Central memory CD4-positive, alpha-beta T cell (primary cell): ENCODE results near the gene RHBDL2.
"Not testable (repeated sequence)": the region's sequence is repeated elsewhere in the genome, so short reads cannot be mapped to it uniquely, and the experiment has no call there.

Experiments used
- DNase-seq: peaks from one replicate; pipeline ENCODE4 v3.0.0; 2022

The RHBDL2 gene

DNA sequence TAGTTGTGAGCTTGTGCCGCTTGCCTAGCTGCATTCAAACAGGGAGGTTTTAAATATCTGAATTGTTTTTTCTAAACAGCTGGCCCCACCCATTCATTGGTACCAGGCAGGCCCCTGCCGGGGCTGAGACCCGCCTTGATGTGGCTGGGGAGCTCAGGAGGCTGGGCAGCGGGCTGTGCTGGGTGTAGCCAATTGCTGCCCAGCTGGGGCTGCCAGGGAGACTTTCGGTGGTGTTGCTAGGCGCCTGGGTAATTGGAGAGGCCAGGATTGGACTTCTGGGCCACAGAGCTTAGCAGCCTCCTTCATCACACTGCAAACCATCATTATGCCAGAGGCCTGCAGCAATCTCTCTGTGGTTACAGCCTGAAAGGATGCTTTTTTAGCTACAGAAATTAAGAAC, 12.2 kb downstream of the RHBDL2 start:
- no peak for DNase-seq

DNA sequence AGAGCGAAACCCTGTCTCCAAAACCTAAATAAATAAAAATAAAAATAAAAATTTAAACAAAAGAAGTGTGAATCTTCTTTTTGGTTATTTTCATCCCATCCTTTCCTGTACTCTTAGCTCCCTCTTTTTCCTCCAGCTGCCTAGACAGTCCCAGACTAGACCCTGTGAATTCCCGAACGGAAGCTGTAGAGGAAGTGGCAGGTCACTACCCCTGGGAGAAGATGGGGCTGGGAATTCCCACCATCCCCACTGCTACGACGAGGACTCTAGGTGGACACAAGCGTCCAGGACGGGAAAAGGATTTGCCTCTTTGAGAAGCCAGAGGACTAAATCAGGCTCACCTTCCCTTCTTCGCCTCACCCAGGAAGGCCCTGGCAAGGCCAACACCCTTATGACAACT, 12.6 kb downstream of the RHBDL2 start:
- DNase-seq: no peak

DNA sequence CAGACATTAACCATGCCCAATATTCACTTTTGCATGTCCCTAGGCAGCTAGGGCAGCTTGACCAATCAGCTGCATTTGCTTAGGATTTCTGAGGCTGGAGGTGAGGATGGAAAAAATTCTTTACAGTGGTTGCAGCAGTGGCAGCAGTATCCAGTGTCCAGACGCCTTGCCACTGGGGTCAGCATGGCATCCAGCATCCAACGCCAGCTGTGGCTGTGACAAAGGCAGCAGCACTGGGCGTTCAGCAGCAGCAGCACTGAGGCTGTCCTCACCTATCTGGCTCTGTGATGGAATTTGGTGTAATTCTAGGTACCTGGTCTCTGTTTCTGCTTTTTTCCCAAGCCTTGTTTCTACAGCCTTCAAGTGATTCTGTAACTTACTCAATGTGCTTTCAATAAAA, 15.5 kb downstream of the RHBDL2 start:
- no peak for DNase-seq

GRCh38 chr1:38925391-38925790, 16.2 kb downstream of the RHBDL2 start:
- no peak for DNase-seq

DNA sequence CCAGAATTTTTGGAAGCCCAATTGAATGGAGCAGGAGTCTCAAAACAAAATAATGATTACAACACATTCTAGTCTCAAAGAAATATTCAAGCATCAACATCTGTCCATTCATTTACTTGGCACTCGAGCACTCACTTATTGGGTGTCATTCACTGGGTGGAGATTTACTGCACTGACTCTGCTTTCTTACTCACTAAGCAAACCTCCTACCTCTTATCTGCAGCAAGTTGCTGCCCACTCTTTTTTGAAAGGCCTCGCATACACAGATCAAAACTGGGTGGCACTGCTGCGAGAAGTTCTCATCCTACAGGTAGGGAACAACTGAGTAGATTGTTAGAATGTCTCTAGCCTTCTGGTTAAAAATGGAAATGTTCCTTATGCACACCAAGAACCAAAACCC, 18.0 kb downstream of the RHBDL2 start:
- no peak for DNase-seq

DNA sequence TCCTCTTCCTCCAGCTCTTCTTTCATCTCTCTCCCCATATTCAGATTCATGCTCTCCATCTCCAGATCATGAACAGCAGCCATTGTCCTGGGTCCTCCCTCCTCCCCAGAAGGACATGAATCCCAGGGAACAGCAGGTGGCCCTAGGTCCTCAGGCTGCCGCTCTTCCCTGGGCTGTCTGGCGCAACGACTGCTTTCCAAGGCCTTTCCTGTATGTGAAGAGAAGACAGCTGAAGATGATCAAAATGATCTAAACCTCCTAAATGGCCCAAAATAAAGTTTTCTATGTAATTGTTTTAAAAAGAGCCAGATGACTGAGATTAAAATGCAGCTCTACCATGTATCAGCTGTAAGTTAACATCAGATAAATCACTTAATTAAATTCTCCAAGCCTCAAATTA, 22.5 kb downstream of the RHBDL2 start:
- no peak for DNase-seq

GRCh38 chr1:38918568-38918967, 23.1 kb downstream of the RHBDL2 start:
- no peak for DNase-seq

- no peak for DNase-seq
These were observed 23.9 kb downstream of the RHBDL2 start for GRCh38 chr1:38917772-38918171.

GRCh38 chr1:38917337-38917736, 24.3 kb downstream of the RHBDL2 start:
- no peak for DNase-seq

- DNase-seq: no peak
These were observed 26.2 kb downstream of the RHBDL2 start for GRCh38 chr1:38915352-38915948.

GRCh38 chr1:38914908-38915307, 26.7 kb downstream of the RHBDL2 start:
- not testable (repeated sequence) for DNase-seq

DNA sequence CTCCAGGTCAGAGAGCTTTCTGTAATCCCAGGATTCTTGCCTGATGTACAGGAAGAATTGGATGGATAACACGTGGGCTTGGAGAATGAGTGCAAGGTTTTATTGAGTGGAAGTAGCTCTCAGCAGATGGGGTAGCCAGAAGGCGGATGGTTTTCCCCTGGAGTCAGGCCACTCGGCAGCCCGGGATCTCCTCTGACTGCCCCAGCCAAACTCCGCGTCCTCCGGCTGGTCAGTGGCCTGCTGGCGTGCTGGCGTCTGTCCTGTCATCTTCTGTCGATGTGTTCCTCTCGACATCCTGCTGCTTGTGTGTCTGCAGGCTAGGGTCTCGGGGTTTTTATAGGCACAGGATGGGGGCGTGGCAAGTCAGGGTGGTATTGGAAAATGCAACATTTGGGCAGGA, 32.8 kb downstream of the RHBDL2 start:
- no peak for DNase-seq

GRCh38 chr1:38905985-38906384, 35.6 kb downstream of the RHBDL2 start:
- DNase-seq: no peak

DNA sequence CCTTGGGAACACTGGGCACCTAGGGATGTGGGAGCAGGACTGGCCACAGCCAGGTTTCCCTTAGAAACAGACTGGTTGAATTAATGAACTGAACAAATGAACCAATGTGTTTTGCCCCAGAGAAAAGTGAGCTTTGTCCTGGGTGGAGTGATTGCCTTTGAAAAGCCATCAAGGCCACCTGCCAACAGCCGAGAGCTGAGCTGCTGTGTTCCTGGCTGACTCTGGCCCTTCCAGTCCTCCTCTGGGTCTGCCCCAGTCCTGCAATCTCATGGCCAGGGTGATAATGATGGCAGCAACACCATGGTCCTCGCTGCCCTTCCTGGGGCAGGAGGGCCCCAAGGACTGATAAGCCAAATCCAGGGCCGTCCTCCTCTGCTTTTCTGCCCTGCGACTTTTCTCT, 42.1 kb downstream of the RHBDL2 start:
- DNase-seq: no peak

DNA sequence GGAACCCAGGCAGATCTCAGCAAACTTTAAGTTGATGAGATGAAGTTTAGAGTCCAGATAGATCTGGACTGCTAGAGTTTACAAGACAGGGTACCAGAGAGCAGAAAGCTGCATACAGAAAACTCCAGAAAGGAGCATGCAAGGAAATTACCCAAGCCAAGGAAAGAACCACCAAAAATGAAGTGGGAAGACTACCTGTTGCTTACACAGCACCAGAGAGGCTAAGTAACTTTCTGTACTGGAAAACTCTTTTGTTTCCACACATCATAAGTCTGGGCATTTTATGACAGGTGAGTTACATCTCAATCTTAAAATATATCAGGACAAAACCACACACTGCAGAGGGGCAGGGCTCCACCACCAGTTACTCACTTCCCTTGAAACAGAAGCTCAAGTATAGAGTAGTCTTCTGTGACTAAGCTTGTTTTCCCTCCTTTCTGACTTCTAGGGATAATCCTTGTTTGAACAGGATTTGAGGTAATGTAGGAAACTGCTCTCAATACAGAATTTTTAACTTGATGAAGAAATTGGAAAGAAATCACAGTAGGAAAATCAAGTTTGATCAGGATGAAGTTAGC, 42.9 kb downstream of the RHBDL2 start:
- DNase-seq: no peak

GRCh38 chr1:38896169-38896568, 45.5 kb downstream of the RHBDL2 start:
- DNase-seq: no peak

- no peak for DNase-seq
These were observed 48.7 kb downstream of the RHBDL2 start for GRCh38 chr1:38892976-38893375.

GRCh38 chr1:38891753-38892152, 49.9 kb downstream of the RHBDL2 start:
- peak; percentile 11 for DNase-seq

DNA sequence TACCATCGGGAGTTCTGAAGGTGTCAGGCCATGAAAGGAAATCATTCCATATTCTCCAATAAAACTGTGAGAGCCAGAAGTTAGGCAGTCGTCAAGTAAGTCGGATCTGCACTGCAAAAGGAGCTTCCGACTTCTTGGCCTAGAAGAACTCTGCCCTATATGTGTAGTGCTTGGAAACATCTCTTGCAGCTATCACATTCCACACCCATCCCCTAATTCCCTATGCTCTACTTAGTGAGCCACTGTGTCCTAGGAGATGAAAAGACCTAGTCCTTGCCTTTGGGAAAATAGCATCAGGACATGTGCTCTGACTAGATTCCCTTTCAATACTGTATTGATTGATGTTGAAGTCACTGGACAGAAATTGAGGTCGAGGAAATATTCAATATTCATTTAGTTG, 52.0 kb downstream of the RHBDL2 start:
- no peak for DNase-seq

DNA sequence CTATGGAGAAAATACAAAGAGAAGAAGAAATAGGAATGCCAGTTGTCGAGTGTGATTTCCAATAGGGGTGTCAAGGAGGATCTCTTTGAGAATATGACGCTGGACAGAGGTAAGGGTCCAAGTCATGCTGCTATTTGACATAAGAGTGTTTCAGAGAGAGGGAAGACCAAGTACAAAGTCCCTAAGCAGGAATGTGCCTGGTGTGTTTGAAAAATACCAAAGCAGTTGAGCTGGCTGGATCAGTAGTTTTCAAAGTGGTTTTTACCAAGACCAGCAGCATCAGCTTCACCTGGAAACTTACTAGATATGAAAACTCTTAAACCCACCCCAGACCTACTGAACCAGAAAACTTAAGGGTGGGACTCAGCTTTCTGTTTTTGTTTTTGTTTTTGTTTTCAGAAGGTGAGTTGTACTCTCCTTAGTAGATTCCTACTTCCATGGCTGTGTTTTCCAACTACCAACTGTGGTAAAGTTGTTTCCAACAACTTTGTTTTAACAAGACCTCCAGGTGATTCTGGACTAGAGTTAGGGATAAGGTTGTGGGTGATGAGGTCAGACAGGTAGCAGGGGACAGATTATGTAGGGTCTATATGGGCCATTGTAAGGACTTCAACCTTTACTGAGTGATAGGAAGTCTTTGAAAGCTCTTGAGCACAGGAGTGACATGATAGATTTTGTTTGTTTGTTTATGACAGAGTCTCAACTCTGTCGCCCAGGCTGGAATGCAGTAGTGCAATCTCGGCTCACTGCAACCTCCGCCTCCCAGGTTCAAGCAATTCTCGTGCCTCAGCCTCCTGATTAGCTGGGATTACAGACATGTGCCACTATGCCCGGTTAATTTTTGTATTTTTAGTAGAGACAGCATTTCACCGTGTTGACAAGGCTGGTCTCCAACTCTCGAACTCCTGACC, 53.0 kb downstream of the RHBDL2 start:
- DNase-seq: no peak

GRCh38 chr1:38885092-38885491, 56.5 kb downstream of the RHBDL2 start:
- no peak for DNase-seq

DNA sequence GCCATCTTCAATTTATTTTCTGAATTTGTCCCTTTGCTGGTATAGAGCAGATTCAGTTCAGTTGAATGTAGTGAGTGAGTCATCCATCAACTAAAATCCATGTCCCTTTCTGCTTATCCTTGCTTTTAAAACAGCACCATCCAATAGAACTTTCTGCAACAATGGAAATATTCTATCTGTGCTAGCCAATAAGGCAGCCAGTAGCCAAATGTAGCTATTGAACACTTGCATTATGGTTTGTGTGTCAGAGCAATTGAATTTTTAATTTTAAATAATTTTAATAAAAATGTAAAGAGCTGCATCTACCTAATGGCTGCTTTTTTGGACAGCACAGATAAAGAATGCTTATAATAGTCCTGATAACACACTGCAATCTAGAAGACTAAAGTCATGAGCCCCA, 60.1 kb downstream of the RHBDL2 start, which contains the start of gene GJA9:
Gene GJA9 (minus strand): TSS at position 101 of the 400 bp plus-strand sequence. CDS start 5,489 bp downstream, outside the sequence.
- no peak for DNase-seq

DNA sequence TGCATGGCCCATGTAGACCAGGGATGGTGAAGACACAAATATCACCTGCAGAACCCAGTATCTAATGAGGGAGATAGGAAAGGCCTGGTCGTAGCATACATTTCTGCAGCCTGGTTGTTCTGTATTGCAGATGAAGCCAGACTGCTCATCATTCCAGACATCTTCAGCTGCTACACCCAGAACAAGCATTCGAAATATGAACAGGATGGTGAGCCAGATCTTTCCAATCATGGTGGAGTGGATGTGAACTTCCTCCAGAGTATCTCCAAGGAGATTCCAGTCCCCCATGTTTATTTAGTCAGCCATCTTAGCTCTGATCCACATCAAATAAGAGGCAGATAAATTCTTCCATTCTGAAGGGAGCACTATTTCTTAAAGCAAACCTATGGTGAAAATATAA, 65.8 kb downstream of the RHBDL2 start:
- no peak for DNase-seq
